CD4-positive, alpha-beta T cell treated with Interleukin-15 for 4 hours (primary cell): ENCODE results near the gene CYP2F1.
"Not testable (repeated sequence)": the region's sequence is repeated elsewhere in the genome, so short reads cannot be mapped to it uniquely, and the experiment has no call there.

Source experiments
- DNase-seq: peaks from one replicate; pipeline ENCODE4 v3.0.0-alpha.2; 2020; ENCODE audit warnings: low spot score

Gene CYP2F1

GRCh38 chr19:41127362-41127761, 13.1 kb downstream of the CYP2F1 start:
- not testable (repeated sequence) for DNase-seq

GRCh38 chr19:41127801-41128300, 13.6 kb downstream of the CYP2F1 start:
- peak; percentile 79 for DNase-seq

DNA sequence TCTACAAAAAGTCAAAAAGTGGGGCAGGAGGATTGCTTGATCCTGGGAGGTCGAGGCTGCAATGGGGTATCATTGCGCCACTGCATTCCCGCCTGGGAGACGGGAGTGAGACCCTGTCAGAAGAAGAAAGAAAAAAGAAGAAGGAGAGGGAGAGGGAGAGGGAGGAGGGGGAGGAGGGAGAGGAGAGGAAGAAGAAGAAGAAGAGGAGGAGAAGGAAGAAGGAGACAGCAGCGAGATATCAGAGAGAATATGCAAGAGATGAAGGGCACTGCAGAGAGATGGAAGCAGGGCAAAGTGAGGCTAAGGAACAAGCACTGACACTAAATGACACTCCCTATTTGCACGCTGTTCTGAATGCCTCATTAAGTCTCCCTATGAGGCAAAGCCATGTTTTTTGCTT, 14.5 kb downstream of the CYP2F1 start:
- DNase-seq = no peak

GRCh38 chr19:41131186-41131585, 17.0 kb downstream of the CYP2F1 start:
- DNase-seq = no peak

DNA sequence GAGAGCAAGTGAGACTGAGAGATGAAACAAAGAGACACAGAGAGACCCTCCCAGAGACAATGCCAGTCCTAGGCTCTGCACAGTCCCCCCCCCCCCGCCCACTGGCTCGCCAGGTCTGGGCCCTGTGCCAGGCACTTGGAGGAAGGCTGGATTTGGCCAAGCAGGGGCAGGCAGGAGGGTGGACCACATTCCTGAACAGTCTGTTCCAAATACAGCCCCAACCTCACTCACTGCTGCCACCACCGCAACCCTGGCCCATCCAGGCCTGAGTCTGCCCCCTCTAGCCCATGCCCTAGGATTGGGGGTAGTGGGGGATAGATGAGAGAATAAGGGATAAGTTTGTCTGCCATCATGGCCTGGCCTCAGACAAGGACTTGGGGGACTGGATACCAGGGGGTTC, 19.0 kb downstream of the CYP2F1 start:
- no peak for DNase-seq

GRCh38 chr19:41134616-41135015, 20.4 kb downstream of the CYP2F1 start:
- DNase-seq = no peak

DNA sequence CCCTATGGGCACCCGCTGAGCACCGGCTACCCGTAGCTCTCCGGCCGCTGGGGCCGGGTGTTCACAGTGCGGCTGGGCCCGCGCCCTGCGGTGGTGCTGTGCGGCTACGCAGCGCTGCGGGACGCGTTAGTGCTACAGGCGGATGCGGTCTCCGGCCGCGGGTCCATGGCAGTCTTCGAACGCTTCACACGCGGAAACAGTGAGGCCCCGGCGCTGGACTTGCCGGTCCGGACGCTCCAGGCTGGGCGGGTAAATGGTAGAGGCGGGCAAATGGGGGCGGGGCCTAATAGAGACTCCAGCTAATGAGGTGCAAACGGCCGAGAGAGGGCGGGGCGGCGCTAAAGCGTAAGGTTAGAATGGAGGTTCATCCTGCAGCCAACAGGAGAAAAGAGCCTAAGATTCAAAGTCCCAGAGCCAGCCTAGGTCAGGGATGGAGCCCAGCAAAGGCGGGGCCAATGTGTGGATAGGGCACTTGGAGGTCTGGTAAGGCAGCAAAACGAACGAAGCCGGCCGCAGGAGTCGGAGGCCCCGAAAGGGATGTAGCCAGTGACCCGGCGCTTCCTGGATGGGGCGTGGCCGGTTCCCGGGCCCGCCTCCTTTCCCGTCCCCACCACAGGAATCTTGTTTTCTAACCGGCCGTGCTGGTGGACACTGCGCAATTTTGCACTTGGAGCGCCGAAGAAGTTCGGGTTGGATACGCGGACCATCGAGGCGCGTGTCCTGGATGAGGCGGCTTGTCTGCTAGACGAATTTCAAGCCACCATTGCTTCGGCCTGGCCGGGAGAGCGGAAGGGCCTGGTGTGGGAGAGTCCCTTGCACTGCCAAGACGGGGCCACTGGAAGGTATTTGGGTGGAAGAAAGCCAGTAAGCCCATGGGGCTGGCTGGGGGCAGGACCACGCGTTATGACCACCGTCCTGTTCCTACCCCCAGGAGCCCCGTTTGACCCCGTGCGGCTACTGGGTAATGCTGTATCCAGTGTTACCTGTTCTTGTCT, 21.5 kb downstream of the CYP2F1 start:
- DNase-seq = peak; percentile 46

DNA sequence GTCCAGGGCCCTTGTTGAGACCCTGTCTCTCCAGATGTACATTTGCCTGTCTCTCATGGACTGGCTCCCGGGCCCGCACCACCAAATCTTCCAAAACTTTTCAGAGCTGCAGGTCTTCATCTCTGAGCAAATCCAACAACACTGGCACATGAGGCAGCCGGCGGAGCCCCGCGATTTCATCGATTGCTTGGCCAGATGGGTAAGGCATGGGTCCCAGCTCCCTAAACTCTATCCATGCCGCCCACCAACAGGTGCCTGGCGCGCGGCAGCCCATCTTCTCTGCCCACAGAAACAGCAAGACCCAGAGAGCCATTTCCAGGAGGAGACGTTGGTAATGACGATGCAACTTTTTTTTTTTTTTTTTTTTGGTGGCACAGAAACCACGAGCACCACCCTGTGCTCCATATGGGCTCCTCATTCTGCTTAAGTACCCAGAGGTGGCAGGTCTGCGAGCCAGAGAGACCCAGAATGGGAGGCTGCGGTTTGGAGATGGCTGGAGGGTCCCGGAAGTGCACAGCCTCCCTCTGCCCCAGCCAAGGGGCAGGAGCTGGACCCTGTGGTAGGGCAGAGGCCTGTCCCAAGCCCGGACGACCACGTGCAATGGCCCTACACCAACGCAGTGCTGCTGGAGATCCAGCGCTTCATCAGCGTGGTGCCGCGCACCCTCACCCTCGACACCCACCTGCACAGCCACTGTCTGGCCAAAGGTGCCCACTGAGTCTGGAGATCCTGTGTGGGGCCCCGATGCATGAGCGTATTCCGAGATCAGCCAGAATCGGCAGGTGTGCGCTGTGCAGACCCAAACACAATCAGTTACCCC, 22.6 kb downstream of the CYP2F1 start:
- no peak for DNase-seq

DNA sequence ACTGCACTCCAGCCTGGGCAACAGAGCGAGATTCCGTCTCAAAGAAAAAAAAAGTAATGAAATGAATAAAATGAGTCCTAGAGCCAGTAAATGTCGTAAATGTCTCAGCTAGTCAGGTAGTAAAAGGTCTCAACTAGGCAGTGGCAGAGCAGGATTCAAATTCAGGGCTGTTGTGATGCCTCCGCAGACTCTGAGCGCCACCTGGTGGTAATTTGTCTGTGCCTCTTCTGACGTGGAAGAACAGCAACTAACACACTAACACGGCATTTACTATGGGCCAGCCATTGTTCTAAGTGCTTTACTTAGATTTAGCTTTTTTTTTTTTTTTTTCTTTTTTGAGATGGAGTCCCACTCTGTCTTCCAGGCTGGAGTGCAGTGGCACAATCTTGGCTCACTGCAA, 30.2 kb downstream of the CYP2F1 start:
- peak; percentile 91 for DNase-seq

DNA sequence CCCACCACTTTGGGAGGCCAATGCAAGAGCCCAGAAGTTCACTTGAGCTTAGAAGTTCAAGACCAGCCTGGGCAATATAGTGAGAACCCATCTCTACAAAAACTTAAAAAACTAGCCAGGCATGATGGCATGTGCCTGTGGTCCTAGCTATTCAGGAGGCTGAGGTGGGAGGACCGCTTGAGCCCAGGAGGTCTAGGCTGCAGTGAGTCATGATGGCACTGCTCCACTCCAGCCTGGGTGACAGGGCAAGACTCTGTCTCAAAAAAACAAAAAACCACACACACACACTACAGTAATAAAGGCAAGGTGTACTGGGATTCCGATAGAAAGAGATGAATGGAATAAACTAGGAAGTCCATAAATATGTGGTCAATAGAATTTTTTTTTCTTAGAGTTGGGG, 35.6 kb downstream of the CYP2F1 start:
- no peak for DNase-seq

- not testable (repeated sequence) for DNase-seq
These were observed 36.8 kb downstream of the CYP2F1 start for GRCh38 chr19:41150986-41151385.

GRCh38 chr19:41154060-41154459, 39.8 kb downstream of the CYP2F1 start:
- DNase-seq = no peak

DNA sequence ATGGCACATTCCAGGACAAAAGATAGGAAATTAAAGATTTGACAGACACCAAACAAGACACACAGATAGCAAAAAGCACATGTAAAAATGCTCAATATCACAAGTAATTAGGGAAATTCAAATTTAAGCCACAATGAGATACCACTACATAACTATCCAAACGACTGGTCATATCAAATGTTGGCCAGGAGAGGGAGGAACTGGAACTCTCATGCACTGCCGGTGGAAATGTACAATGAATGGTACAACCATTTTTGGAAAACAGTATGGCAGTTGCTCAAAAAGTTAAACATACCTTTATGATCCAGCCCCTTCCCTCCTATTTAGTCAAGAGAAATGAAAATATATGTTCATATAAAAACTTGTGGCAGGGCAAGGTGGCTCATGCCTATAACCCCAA, 42.0 kb downstream of the CYP2F1 start:
- DNase-seq = no peak

- no peak for DNase-seq
These were observed 45.6 kb downstream of the CYP2F1 start for GRCh38 chr19:41159881-41160280.

GRCh38 chr19:41161903-41162302, 47.7 kb downstream of the CYP2F1 start:
- DNase-seq = no peak

DNA sequence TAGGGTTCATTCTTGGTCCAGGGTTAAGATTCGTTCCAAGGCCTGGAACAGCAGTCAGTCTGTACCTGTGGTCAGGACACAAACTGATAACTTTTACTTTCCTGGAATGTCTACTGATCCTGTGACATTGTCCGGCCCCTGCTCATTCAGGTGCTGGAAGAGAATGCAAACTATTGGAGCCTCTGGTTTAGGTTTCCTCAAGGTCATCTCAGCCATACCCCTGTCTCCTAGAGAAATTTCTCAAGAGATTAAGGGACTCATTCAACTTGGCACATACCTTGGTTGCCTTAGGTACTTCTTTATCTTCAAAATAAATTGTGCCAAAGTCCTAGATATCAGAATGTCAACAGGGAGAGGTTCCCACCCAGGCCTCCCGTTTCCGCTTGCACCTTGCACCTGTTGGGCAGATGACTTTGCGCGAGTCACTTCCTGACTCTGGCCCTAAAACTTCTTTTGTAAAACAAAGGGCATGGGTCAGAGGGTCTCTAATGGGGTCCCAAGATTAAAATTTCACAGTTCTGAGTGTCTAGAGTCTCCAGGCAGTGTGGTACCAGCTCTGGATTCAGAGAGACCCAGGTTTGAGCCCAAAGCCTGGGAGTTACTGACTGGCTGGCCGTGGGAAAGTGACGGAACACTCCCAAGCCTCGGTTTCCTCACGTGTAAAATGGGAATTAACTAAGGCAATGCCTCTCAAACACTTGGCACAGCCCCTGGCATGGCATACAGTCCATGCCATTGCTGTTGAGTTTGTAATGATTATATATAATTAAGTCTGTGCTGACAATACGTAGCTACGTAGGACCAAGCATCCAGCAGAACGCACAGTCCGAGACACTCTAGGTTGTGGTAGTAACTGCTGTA, 52.9 kb downstream of the CYP2F1 start:
- DNase-seq = no peak

- no peak for DNase-seq
These were observed 58.3 kb downstream of the CYP2F1 start for GRCh38 chr19:41172297-41173164.

DNA sequence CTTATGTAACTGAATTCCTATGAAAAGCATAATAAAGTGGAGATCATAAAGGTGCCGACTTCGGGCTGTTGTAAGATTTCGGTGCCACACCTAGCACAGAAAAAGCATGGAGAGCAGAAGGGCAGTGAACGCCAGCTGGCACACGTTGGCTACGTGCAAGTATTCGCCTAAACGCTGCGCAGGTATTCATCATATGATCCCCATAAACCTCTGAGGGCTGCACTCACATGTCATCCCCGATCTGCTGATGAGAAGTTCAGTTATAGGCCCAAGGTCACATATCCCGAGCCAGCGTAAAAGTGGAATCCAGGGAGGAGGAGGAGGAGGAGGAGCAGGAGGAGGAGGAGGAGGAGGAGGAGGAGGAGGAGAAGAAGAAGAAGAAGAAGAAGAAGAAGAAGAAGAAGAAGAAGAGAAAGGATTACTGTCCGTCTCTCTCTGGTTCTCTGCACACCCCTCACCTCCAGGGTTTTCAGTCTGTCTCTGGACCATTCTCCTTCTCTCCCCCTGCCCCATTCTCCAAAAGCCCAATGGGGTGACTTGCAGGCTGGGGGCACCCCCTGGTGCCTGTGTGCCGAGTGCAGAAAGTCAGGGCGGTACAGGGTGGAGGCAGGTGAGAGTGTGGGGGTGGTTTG, 60.2 kb downstream of the CYP2F1 start:
- DNase-seq = no peak

DNA sequence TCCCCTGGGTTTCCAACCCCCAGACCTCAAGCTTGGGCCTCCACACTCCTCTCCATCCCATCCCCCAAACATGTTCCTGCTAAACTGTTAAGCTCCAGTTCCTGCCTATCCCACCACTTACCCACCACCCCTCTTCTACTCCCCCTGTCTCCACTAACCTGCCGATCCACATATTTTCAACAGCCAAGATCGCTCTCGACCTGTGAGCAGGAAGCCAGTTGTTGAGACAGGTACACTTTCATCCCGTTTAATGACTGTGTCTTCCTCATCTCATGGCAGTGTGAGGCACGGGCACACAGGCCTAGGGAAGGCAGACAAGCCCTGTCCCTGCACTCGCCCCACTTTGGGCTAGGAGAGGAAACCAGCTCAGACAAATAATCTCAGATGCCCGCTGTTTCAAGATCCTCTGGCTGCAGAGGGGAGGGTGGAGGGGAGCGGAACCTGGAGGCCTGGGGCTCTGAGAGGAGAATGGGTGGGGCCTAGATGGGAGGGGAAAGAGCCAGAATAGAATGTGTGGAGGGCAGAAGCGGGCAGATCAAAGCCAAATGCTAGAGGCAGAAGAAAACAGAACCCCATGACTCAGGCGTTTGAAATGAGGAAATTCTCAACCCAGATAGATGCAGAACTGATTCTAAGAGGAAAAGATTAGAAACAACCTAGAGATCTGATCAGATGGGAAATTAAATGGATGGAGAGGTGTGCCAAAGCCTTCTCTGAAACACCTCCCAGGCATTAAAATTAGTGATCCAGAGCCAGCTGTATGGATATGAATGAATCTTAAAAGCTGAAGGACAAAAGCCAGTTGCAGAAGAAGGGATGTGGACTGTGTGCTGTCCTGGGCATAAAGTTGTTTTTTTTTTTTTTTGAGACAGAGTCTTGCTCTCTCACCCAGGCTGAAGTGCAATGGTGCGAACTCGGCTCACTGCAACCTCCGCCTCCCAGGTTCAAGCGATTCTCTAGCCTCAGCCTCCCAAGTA, 61.9 kb downstream of the CYP2F1 start:
- DNase-seq = peak; percentile 45
